H1 (cell line): ENCODE data around the gene TSHZ2.

ENCODE experiments used
- ATF2 ChIP-seq: IDR thresholded peaks from 2 replicates; pipeline ENCODE4 v1.6.1; 2012; ENCODE audit warnings: low read length, inconsistent platforms
- CBX8 ChIP-seq: fragments of 300-800, 300-1000 bp; sonication (generic); IDR thresholded peaks from 2 replicates; pipeline ENCODE4 v1.7.1; 2016; ENCODE audit warnings: low read depth, low read length, borderline replicate concordance
- CHD2 ChIP-seq: IDR thresholded peaks from 2 replicates; pipeline ENCODE4 v1.6.1; 2012; ENCODE audit warnings: low read length, improper control_type of control experiment
- EP300 ChIP-seq, 2 experiments: IDR thresholded peaks; 1 replicate in 1 of 2; 2 replicates in 1 of 2; pipeline ENCODE4 v1.6.1; 2011 to 2012; ENCODE audit warnings: low read depth in 2 of 2, low read length in 2 of 2, mild to moderate bottlenecking in 2 of 2, borderline replicate concordance in 1 of 2, inconsistent platforms in 1 of 2, moderate library complexity in 1 of 2
- FOSL1 ChIP-seq: IDR thresholded peaks from 2 replicates; pipeline ENCODE4 v1.6.1; 2011; ENCODE audit warnings: mild to moderate bottlenecking, low read depth, low read length, moderate library complexity; ENCODE audit not compliant: insufficient read depth
- MAFK ChIP-seq: IDR thresholded peaks from 2 replicates; pipeline ENCODE4 v1.6.1; 2012; ENCODE audit warnings: low read depth, mild to moderate bottlenecking, improper control_type of control experiment, low read length
- POLR2A ChIP-seq, 2 experiments: IDR thresholded peaks; 1 replicate in 1 of 2; 2 replicates in 1 of 2; pipeline ENCODE4 v1.6.1; 2011; ENCODE audit warnings: low read depth in 2 of 2, low read length in 2 of 2, mild to moderate bottlenecking in 2 of 2; ENCODE audit errors: control extremely low read depth in 1 of 2
- POLR2AphosphoS5 ChIP-seq: IDR thresholded peaks from 2 replicates; pipeline ENCODE4 v1.6.1; 2011; ENCODE audit warnings: low read depth, low read length
- RAD21 ChIP-seq, 2 experiments: IDR thresholded peaks in 1 of 2; conservative IDR thresholded peaks in 1 of 2; 2 replicates each; pipeline ENCODE4 v1.6.1; 2011; ENCODE audit warnings: low read depth in 2 of 2, low read length in 2 of 2, improper control_type of control experiment in 1 of 2, inconsistent platforms in 1 of 2, mild to moderate bottlenecking in 1 of 2, moderate library complexity in 1 of 2
- TEAD4 ChIP-seq: IDR thresholded peaks from 2 replicates; pipeline ENCODE4 v1.6.1; 2012; ENCODE audit warnings: low read depth, low read length, inconsistent platforms, mixed read lengths
- YY1 ChIP-seq: IDR thresholded peaks from 2 replicates; pipeline ENCODE4 v1.6.1; 2011; ENCODE audit warnings: low read depth, mild to moderate bottlenecking, low read length

- TF ChIP-seq CBX8 (no peak), FOSL1 (no peak), YY1 (no peak), MAFK (no peak), CHD2 (no peak), POLR2A (IDR thresholded peaks at IDR 0.05; ENCODE audit: control extremely low read depth in 1 of 2, low read depth in 2 of 2, low read length in 2 of 2) (no peak), RAD21 (IDR thresholded peaks at IDR 0.05 in 1 of 2, conservative IDR thresholded peaks at IDR 0.05 in 1 of 2; ENCODE audit: low read depth in 2 of 2, low read length in 2 of 2) (no peak), POLR2AphosphoS5 (no peak), EP300 (IDR thresholded peaks at IDR 0.05; ENCODE audit: borderline replicate concordance in 1 of 2, low read depth in 2 of 2, low read length in 2 of 2) (no peak), TEAD4 (no peak), ATF2 (no peak)
Observed at GRCh38 chr20:53223626-53224172, 251.5 kb downstream of the TSHZ2 start.
